PC-3 (cell line): ENCODE data around the gene HSFX1. TPM values are rescaled to one million over a fixed set of nuclear protein-coding genes. Genes with fewer than 3 reads are reported as not detected.

Experiments used
- ATAC-seq: fragments of 200-7000 bp; cut with Tn5 transposase; 2 replicates; pipeline ENCODE4 v1.9.1; 2020; ENCODE audit warnings: mild to moderate bottlenecking, moderate library complexity
- BruUV-seq: library from RNA; stranded (reverse); fragments of 400-500 nt; replicated peaks from 2 replicates; lab custom pipeline; 2021; lab: Mats Ljungman, UMichigan
- CTCF ChIA-PET: fragments of 300-600 bp; sonication (Branson Sonifier 250); formaldehyde crosslinking; loops from one replicate; lab custom pipeline; 2022; ENCODE audit warnings: antibody characterized with exemption; lab: Charles Lee
- POLR2A ChIA-PET: fragments of 300-600 bp; sonication (Branson Sonifier 250); formaldehyde crosslinking; loops from one replicate; lab custom pipeline; 2022; ENCODE audit warnings: antibody characterized with exemption; ENCODE audit not compliant: unreplicated experiment; lab: Charles Lee
- DNase-seq: peaks from one replicate; pipeline ENCODE4 v3.0.0-alpha.2; 2015
- H2AFZ ChIP-seq: fragments of 300-600 bp; sonication (generic); 2 replicates; pipeline ENCODE4 v1.6.0; 2016; ENCODE audit warnings: antibody characterized with exemption, low read length
- H3F3A ChIP-seq: fragments of 300-600 bp; sonication (generic); one replicate; pipeline ENCODE4 v1.6.0; 2017; ENCODE audit warnings: antibody characterized with exemption, low read length, control low read depth, mild to moderate bottlenecking; ENCODE audit not compliant: unreplicated experiment
- H3K27ac ChIP-seq: fragments of 300-600 bp; sonication (generic); 2 replicates; pipeline ENCODE4 v1.5.1; 2016; ENCODE audit warnings: mild to moderate bottlenecking, low read length
- H3K27me3 ChIP-seq: fragments of 300-600 bp; sonication (generic); 2 replicates; pipeline ENCODE4 v1.6.1; 2016; ENCODE audit warnings: low read length, mixed read lengths
- H3K36me3 ChIP-seq: fragments of 300-600 bp; sonication (generic); 2 replicates; pipeline ENCODE4 v1.6.1; 2016; ENCODE audit warnings: low read depth, mixed run types, low read length, mixed read lengths
- H3K4me1 ChIP-seq: fragments of 300-600 bp; sonication (generic); 2 replicates; pipeline ENCODE4 v1.5.1; 2016; ENCODE audit warnings: low read length; ENCODE audit not compliant: insufficient read depth
- H3K4me2 ChIP-seq: fragments of 300-600 bp; sonication (generic); 2 replicates; pipeline ENCODE4 v1.6.0; 2016; ENCODE audit warnings: low read length
- H3K4me3 ChIP-seq: fragments of 300-600 bp; sonication (generic); 2 replicates; pipeline ENCODE4 v1.5.1; 2016; ENCODE audit warnings: mild to moderate bottlenecking, low read length, mixed read lengths
- H3K79me2 ChIP-seq: fragments of 300-600 bp; sonication (generic); 2 replicates; pipeline ENCODE4 v1.6.1; 2017; ENCODE audit warnings: low read length, mixed read lengths
- H3K9ac ChIP-seq: fragments of 300-600 bp; sonication (generic); 2 replicates; pipeline ENCODE4 v1.6.0; 2016; ENCODE audit warnings: mild to moderate bottlenecking, low read length
- H3K9me2 ChIP-seq: fragments of 300-600 bp; sonication (generic); replicated peaks from 2 replicates; pipeline ENCODE4 v1.6.1; 2016; ENCODE audit warnings: mixed run types, low read length, mixed read lengths
- H3K9me3 ChIP-seq: fragments of 300-600 bp; sonication (generic); 2 replicates; pipeline ENCODE4 v1.6.1; 2016; ENCODE audit warnings: low read length, mixed read lengths
- H4K20me1 ChIP-seq: fragments of 300-600 bp; sonication (generic); 2 replicates; pipeline ENCODE4 v1.6.1; 2016; ENCODE audit warnings: low read length, mixed read lengths
- EZH2 ChIP-seq: fragments of 300-600 bp; sonication (generic); IDR thresholded peaks from one replicate; pipeline ENCODE4 v1.6.1; 2017; ENCODE audit warnings: antibody characterized with exemption, mild to moderate bottlenecking, low read length; ENCODE audit not compliant: unreplicated experiment
- EZH2phosphoT487 ChIP-seq: fragments of 300-600 bp; sonication (generic); IDR thresholded peaks from 2 replicates; pipeline ENCODE4 v1.6.1; 2018; ENCODE audit warnings: mild to moderate bottlenecking, antibody characterized with exemption, low read length, borderline replicate concordance
- intact Hi-C: fragments of 100-400 bp; cut with micrococcal nuclease; formaldehyde crosslinking; loops from 2 replicates; pipeline ENCODE4 v1.9.0; 2023
- total RNA-seq: library from RNA; depleted of rRNA; stranded (reverse); fragments of >200 nt; gene quantifications from 2 replicates; pipeline ENCODE4 v1.2.3, GENCODE V29; 2014; rRNA removed
- TF ChIP-seq, protein P1 (sequence below): fragments of 300-600 bp; sonication (generic); conservative IDR thresholded peaks from 2 replicates; pipeline ENCODE4 v1.5.1; 2017; ENCODE audit warnings: antibody characterized with exemption, low read depth, mild to moderate bottlenecking, low read length

HSFX1 gene
- total RNA-seq, 1 experiment from 2014 or later: 0.11 TPM

- Histone ChIP-seq H3K9me2 (no peaks in the 10 kb centered on the region), H3F3A (no peaks in the 10 kb centered on the region), H3K4me3 (no peak overlapping the region), H4K20me1 (no peaks in the 10 kb centered on the region), H3K4me1 (no peaks in the 10 kb centered on the region), H3K27me3 (peaks cover 13% of the 10 kb centered on the region), H3K9me3 (no peaks in the 10 kb centered on the region), H3K79me2 (no peaks in the 10 kb centered on the region), H3K4me2 (no peak overlapping the region), H3K9ac (no peak overlapping the region), H2AFZ (no peak overlapping the region), H3K36me3 (no peaks in the 10 kb centered on the region), H3K27ac (no peak overlapping the region)
- ATAC-seq: no peak
- no peak for DNase-seq
- ChIA-PET POLR2A (no interaction called here), CTCF (no interaction called here)
- TF ChIP-seq EZH2 (no peak), EZH2phosphoT487 (no peak)
- TF ChIP-seq, protein P1, sequence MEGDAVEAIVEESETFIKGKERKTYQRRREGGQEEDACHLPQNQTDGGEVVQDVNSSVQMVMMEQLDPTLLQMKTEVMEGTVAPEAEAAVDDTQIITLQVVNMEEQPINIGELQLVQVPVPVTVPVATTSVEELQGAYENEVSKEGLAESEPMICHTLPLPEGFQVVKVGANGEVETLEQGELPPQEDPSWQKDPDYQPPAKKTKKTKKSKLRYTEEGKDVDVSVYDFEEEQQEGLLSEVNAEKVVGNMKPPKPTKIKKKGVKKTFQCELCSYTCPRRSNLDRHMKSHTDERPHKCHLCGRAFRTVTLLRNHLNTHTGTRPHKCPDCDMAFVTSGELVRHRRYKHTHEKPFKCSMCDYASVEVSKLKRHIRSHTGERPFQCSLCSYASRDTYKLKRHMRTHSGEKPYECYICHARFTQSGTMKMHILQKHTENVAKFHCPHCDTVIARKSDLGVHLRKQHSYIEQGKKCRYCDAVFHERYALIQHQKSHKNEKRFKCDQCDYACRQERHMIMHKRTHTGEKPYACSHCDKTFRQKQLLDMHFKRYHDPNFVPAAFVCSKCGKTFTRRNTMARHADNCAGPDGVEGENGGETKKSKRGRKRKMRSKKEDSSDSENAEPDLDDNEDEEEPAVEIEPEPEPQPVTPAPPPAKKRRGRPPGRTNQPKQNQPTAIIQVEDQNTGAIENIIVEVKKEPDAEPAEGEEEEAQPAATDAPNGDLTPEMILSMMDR: no peak
- intact Hi-C loops: no loop called here
- BruUV-seq: no TSS peak
These were observed 44.8 kb downstream of the HSFX1 start for GRCh38 chrX:149818652-149819051.

GRCh38 chrX:149819371-149819770 is 45.5 kb downstream of the HSFX1 start:
- Histone ChIP-seq H3K4me3 (no peak overlapping the region), H3K79me2 (no peaks in the 10 kb centered on the region), H3K9ac (no peak overlapping the region), H3K27me3 (peaks cover 11% of the 10 kb centered on the region), H3K9me2 (no peaks in the 10 kb centered on the region), H3K4me2 (no peak overlapping the region), H4K20me1 (no peaks in the 10 kb centered on the region), H3K27ac (no peak overlapping the region), H2AFZ (no peak overlapping the region), H3K9me3 (no peaks in the 10 kb centered on the region), H3K36me3 (no peaks in the 10 kb centered on the region), H3F3A (no peaks in the 10 kb centered on the region), H3K4me1 (no peaks in the 10 kb centered on the region)
- TF ChIP-seq, protein P1: no peak
- TF ChIP-seq EZH2phosphoT487 (no peak), EZH2 (no peak)
- BruUV-seq: no TSS peak
- POLR2A ChIA-PET: no interaction called here
- no peak for DNase-seq
- ATAC-seq: no peak
- CTCF ChIA-PET: no interaction called here
- intact Hi-C loops: no loop called here

GRCh38 chrX:149825424-149825823 is 51.6 kb downstream of the HSFX1 start:
- no peak for ATAC-seq
- no peaks in the 10 kb centered on the region for H3K36me3 ChIP-seq
- H3K9me3 ChIP-seq: no peaks in the 10 kb centered on the region
- intact Hi-C loops: no loop called here
- no peak overlapping the region for H3K9ac ChIP-seq
- H3K9me2 ChIP-seq: no peaks in the 10 kb centered on the region
- no peaks in the 10 kb centered on the region for H3K79me2 ChIP-seq
- no peaks in the 10 kb centered on the region for H3F3A ChIP-seq
- TF ChIP-seq, protein P1: peak; percentile 53
- TF ChIP-seq EZH2: no peak
- no TSS peak for BruUV-seq
- CTCF ChIA-PET: no interaction called here
- H3K4me1 ChIP-seq: no peaks in the 10 kb centered on the region
- H3K27me3 ChIP-seq: no peaks in the 10 kb centered on the region
- POLR2A ChIA-PET: no interaction called here
- H3K4me2 ChIP-seq: no peak overlapping the region
- H3K4me3 ChIP-seq: no peak overlapping the region
- peak; percentile 30 for DNase-seq
- no peaks in the 10 kb centered on the region for H4K20me1 ChIP-seq
- H3K27ac ChIP-seq: no peak overlapping the region
- H2AFZ ChIP-seq: no peak overlapping the region

Other genes starting within 250 kb of the HSFX1 start
- gene EOLA1, start 233.1 kb upstream of the HSFX1 start, total RNA-seq: 21.7 and 25.9 TPM in 2 replicates
- gene HSFX3, start 224.1 kb upstream of the HSFX1 start, total RNA-seq: not detected in 2 replicates
- gene MAGEA9B, start 186.6 kb upstream of the HSFX1 start, total RNA-seq: not detected in 2 replicates
- gene HSFX2, start 178.8 kb upstream of the HSFX1 start, total RNA-seq: not detected in 2 replicates
- 13.1 and 14.9 TPM in 2 replicates for gene TMEM185A, start 142.3 kb upstream of the HSFX1 start, total RNA-seq
- gene MAGEA11, start 62.0 kb upstream of the HSFX1 start, total RNA-seq: not detected in 2 replicates
- gene MAGEA9, start 7.9 kb downstream of the HSFX1 start, total RNA-seq: not detected in 2 replicates
- not detected in 2 replicates for gene MAGEA8, start 107.1 kb downstream of the HSFX1 start, total RNA-seq
- gene HSFX4, start 155.5 kb downstream of the HSFX1 start, total RNA-seq: not detected in 2 replicates
- 35.7 and 49.8 TPM in 2 replicates for gene EOLA2, start 164.4 kb downstream of the HSFX1 start, total RNA-seq